GM10266 (cell line): ENCODE measurements around the gene NFX1.
"Not testable (repeated sequence)": the region's sequence is repeated elsewhere in the genome, so short reads cannot be mapped to it uniquely, and the experiment has no call there.

Experiments
- DNase-seq: peaks from one replicate; pipeline ENCODE4 v3.0.0; 2012; ENCODE audit errors: extremely low spot score
- CTCF ChIP-seq: IDR thresholded peaks from 2 replicates; pipeline ENCODE4 v1.5.1; 2012; ENCODE audit warnings: mild to moderate bottlenecking, low read depth; ENCODE audit not compliant: control insufficient read depth, insufficient read depth; ENCODE audit errors: missing control alignments

Gene NFX1

GRCh38 chr9:33393581-33393980 lies 103.3 kb downstream of the NFX1 start:
- DNase-seq, result no peak
- TF ChIP-seq CTCF, result no peak

GRCh38 chr9:33393986-33394385 lies 103.7 kb downstream of the NFX1 start:
- not testable (repeated sequence) for DNase-seq

- not testable (repeated sequence) for DNase-seq
Observed at GRCh38 chr9:33395159-33395879, 105.0 kb downstream of the NFX1 start.

- DNase-seq, result not testable (repeated sequence)
Observed at GRCh38 chr9:33397801-33398200, 107.5 kb downstream of the NFX1 start.

- DNase-seq, result not testable (repeated sequence)
Observed at GRCh38 chr9:33399047-33399446, 108.7 kb downstream of the NFX1 start.

GRCh38 chr9:33401809-33402208 lies 111.5 kb downstream of the NFX1 start:
- not testable (repeated sequence) for DNase-seq

- not testable (repeated sequence) for DNase-seq
Observed at GRCh38 chr9:33402371-33402770, 112.1 kb downstream of the NFX1 start, which contains the start of gene AQP7. AQP7 (minus strand) TSS chr9:33402568; CDS start chr9:33401262, 1,306 bp downstream.

GRCh38 chr9:33403941-33404787 lies 113.8 kb downstream of the NFX1 start:
- no peak for TF ChIP-seq CTCF
- DNase-seq, result no peak

GRCh38 chr9:33404788-33405362 lies 114.6 kb downstream of the NFX1 start:
- no peak for TF ChIP-seq CTCF
- DNase-seq, result no peak

GRCh38 chr9:33407061-33407460 lies 116.7 kb downstream of the NFX1 start:
- no peak for DNase-seq

More at GRCh38 chr9:33407061-33407460, 116.7 kb downstream of the NFX1 start:
- TF ChIP-seq CTCF, result no peak
